CD14-positive monocyte (primary cell): ENCODE results near the gene MIEF1. TPM values are rescaled to one million over a fixed set of nuclear protein-coding genes. Genes with fewer than 3 reads are reported as not detected.

Experiments used
- DNase-seq, 3 donors: peaks; one replicate each; pipeline ENCODE4 v3.0.0-alpha.2; 2011 to 2022
- H2AFZ ChIP-seq: 2 replicates; pipeline ENCODE4 v1.6.0; 2012; ENCODE audit warnings: mild to moderate bottlenecking, low read depth, low read length, inconsistent platforms; ENCODE audit not compliant: insufficient read depth, poor library complexity, severe bottlenecking
- H3K27ac ChIP-seq, 2 donors: 1 replicate in 1 of 2; 2 replicates in 1 of 2; pipeline ENCODE4 v1.5.1; 2012 to 2013; ENCODE audit warnings: low read length in 2 of 2, control low read depth in 1 of 2, inconsistent platforms in 1 of 2, low read depth in 1 of 2, mild to moderate bottlenecking in 1 of 2
- H3K27me3 ChIP-seq, 2 donors: one replicate each; pipeline versions ENCODE4 v1.6.0 to v1.6.1; 2011 to 2013; ENCODE audit warnings: low read length in 2 of 2; ENCODE audit not compliant: control insufficient read depth in 2 of 2, insufficient read depth in 2 of 2
- H3K36me3 ChIP-seq, 2 donors: replicated peaks in 1 of 2; 1 replicate in 1 of 2; 2 replicates in 1 of 2; pipeline versions ENCODE4 v1.5.1 to v1.6.1; 2012 to 2013; ENCODE audit warnings: low read length in 2 of 2, control low read depth in 1 of 2, inconsistent platforms in 1 of 2, mild to moderate bottlenecking in 1 of 2; ENCODE audit not compliant: insufficient read depth in 2 of 2, control insufficient read depth in 1 of 2
- H3K4me1 ChIP-seq, 2 donors: 1 replicate in 1 of 2; 2 replicates in 1 of 2; pipeline versions ENCODE4 v1.5.1 to v1.6.1; 2012 to 2013; ENCODE audit warnings: low read length in 2 of 2, control low read depth in 1 of 2, inconsistent platforms in 1 of 2, mild to moderate bottlenecking in 1 of 2, moderate library complexity in 1 of 2; ENCODE audit not compliant: insufficient read depth in 2 of 2, control insufficient read depth in 1 of 2
- H3K4me2 ChIP-seq: replicated peaks from 2 replicates; pipeline ENCODE3; 2012; ENCODE audit warnings: low read length, moderate library complexity, mild to moderate bottlenecking; ENCODE audit not compliant: poor library complexity, severe bottlenecking; ENCODE audit errors: extremely low read depth
- H3K4me3 ChIP-seq, 3 experiments: fragments of 200-600 bp in 1 of 3; sonication (generic) in 1 of 3; replicated peaks in 1 of 3; 1 replicate in 2 of 3; 2 replicates in 1 of 3; pipeline ENCODE4 v1.5.1; 2011 to 2013; ENCODE audit warnings: low read length in 3 of 3, mild to moderate bottlenecking in 3 of 3, control low read depth in 2 of 3, low read depth in 2 of 3, inconsistent platforms in 1 of 3, moderate library complexity in 1 of 3
- H3K79me2 ChIP-seq: 2 replicates; pipeline ENCODE4 v1.6.0; 2012; ENCODE audit warnings: mild to moderate bottlenecking, control low read depth, inconsistent platforms, low read length, moderate library complexity; ENCODE audit not compliant: insufficient read depth
- H3K9ac ChIP-seq: 2 replicates; pipeline ENCODE4 v1.6.0; 2017; ENCODE audit warnings: low read length, mild to moderate bottlenecking; ENCODE audit not compliant: insufficient read depth, poor library complexity, severe bottlenecking
- H3K9me3 ChIP-seq, 2 donors: replicated peaks in 1 of 2; 1 replicate in 1 of 2; 2 replicates in 1 of 2; pipeline versions ENCODE4 v1.5.1 to v1.6.1; 2012 to 2013; ENCODE audit warnings: low read length in 2 of 2, control low read depth in 1 of 2; ENCODE audit not compliant: control insufficient read depth in 1 of 2, insufficient read depth in 1 of 2
- H4K20me1 ChIP-seq: 2 replicates; pipeline ENCODE4 v1.6.0; 2012; ENCODE audit warnings: mild to moderate bottlenecking, low read length, control low read depth, moderate library complexity; ENCODE audit not compliant: insufficient read depth
- H3K27ac Mint-ChIP-seq, 7 donors: one replicate each; pipeline ENCODE4 v1.8.0; 2020; ENCODE audit warnings: mild to moderate bottlenecking in 7 of 7, mixed read lengths in 7 of 7, moderate library complexity in 6 of 7, inconsistent platforms in 2 of 7
- H3K27me3 Mint-ChIP-seq, 3 donors: one replicate each; pipeline ENCODE4 v1.8.0; 2021 to 2022; ENCODE audit warnings: low read depth in 3 of 3, mild to moderate bottlenecking in 3 of 3, mixed read lengths in 3 of 3, moderate library complexity in 3 of 3, inconsistent platforms in 1 of 3
- H3K36me3 Mint-ChIP-seq, 2 donors: one replicate each; pipeline ENCODE4 v1.8.0; 2020; ENCODE audit warnings: mixed read lengths in 2 of 2, inconsistent platforms in 1 of 2, mild to moderate bottlenecking in 1 of 2
- H3K4me1 Mint-ChIP-seq: one replicate; pipeline ENCODE4 v1.8.0; 2020; ENCODE audit warnings: mild to moderate bottlenecking, mixed read lengths
- H3K4me3 Mint-ChIP-seq, 2 donors: one replicate each; pipeline ENCODE4 v1.8.0; 2020; ENCODE audit warnings: mild to moderate bottlenecking in 2 of 2, mixed read lengths in 2 of 2, moderate library complexity in 1 of 2
- H3K9me3 Mint-ChIP-seq, 7 donors: one replicate each; pipeline ENCODE4 v1.8.0; 2020 to 2022; ENCODE audit warnings: mixed read lengths in 7 of 7, mild to moderate bottlenecking in 6 of 7, moderate library complexity in 6 of 7, inconsistent platforms in 2 of 7
- CTCF ChIP-seq: fragments of 200-600 bp; IDR thresholded peaks from one replicate; pipeline ENCODE4 v1.8.0; 2022; ENCODE audit warnings: antibody characterized with exemption, mild to moderate bottlenecking
- WGBS: methylation state at CpG from one replicate; pipeline ENCODE4 v1.1.5; 2013; ENCODE audit warnings: missing lambda C conversion rate; ENCODE audit not compliant: insufficient coverage; 5-methylcytosine and 5-hydroxymethylcytosine counted together
- intact Hi-C, 2 donors: fragments of 100-400 bp; cut with micrococcal nuclease; formaldehyde crosslinking; loops; one replicate each; pipeline versions ENCODE4 v1.15.0 to v1.15.1; 2023
- polyA plus RNA-seq, 3 donors: library from polyadenylated mRNA; depleted of rRNA in 1 of 3; unstranded in 2 of 3; stranded (reverse) in 1 of 3; fragments of 300-500 nt in 2 of 3; fragments of >200 nt in 1 of 3; fragmentation: Illumina TruSeq in 2 of 3; gene quantifications; 1 replicate in 2 of 3; 2 replicates in 1 of 3; pipeline ENCODE4 v1.2.3, GENCODE V29; 2012 to 2021

The MIEF1 gene
- polyA plus RNA-seq, 3 donors, result 9.4 to 14.0 (median 13.3) TPM

- Mint-ChIP-seq H3K36me3 (peaks cover 86 to 94% of the 10 kb centered on the region in 2 donors), H3K9me3 (no peaks in the 10 kb centered on the region), H3K4me1 (peaks cover 5% of the 10 kb centered on the region), H3K27me3 (peaks cover 0 to 1% (median 0%) of the 10 kb centered on the region in 3 donors), H3K27ac (peak overlapping the region in 1 of 7 donors; percentile 34), H3K4me3 (no peak overlapping the region)
- Histone ChIP-seq H2AFZ (no peak overlapping the region), H3K79me2 (peaks cover 63% of the 10 kb centered on the region), H3K36me3 (peaks cover 83 to 100% of the 10 kb centered on the region in 2 donors), H3K4me3 (no peak overlapping the region), H3K4me1 (peaks cover 0 to 6% of the 10 kb centered on the region in 2 donors), H3K9ac (no peak overlapping the region), H3K9me3 (no peaks in the 10 kb centered on the region), H3K4me2 (no peak overlapping the region), H3K27ac (no peak overlapping the region), H4K20me1 (peaks cover 62% of the 10 kb centered on the region), H3K27me3 (no peaks in the 10 kb centered on the region)
- WGBS, result 95% methylated on average over 9 of the region's 13 CpGs
- intact Hi-C loops, result no loop called here
- TF ChIP-seq CTCF, result no peak
- DNase-seq, result no peak
These were observed 9.1 kb downstream of the MIEF1 start for GRCh38 chr22:39511226-39511625.

- Mint-ChIP-seq H3K27ac (peak overlapping the region in 1 of 7 donors; percentile 11), H3K36me3 (peaks cover 80 to 92% of the 10 kb centered on the region in 2 donors), H3K4me3 (no peak overlapping the region), H3K9me3 (no peaks in the 10 kb centered on the region), H3K27me3 (peaks cover 0 to 1% (median 0%) of the 10 kb centered on the region in 3 donors), H3K4me1 (peaks cover 5% of the 10 kb centered on the region)
- H3K4me2 ChIP-seq, result no peak overlapping the region
- no peak for DNase-seq
- no peaks in the 10 kb centered on the region for H3K9me3 ChIP-seq
- peaks cover 0 to 6% of the 10 kb centered on the region in 2 donors for H3K4me1 ChIP-seq
- peaks cover 54% of the 10 kb centered on the region for H4K20me1 ChIP-seq
- H3K79me2 ChIP-seq, result peaks cover 55% of the 10 kb centered on the region
- H3K9ac ChIP-seq, result no peak overlapping the region
- H3K27ac ChIP-seq, result no peak overlapping the region
- H3K4me3 ChIP-seq, result no peak overlapping the region
- intact Hi-C loops, result no loop called here
- no peak overlapping the region for H2AFZ ChIP-seq
- no peaks in the 10 kb centered on the region for H3K27me3 ChIP-seq
- TF ChIP-seq CTCF, result no peak
- WGBS, result 97% methylated on average over 10 of the region's 10 CpGs
- H3K36me3 ChIP-seq, result peaks cover 78 to 100% of the 10 kb centered on the region in 2 donors
These were observed 9.9 kb downstream of the MIEF1 start for GRCh38 chr22:39512026-39512425.
